ENCODE results near the gene BGN.

The BGN gene

GRCh38 chrX:153537080-153537479 is 42.3 kb downstream of the BGN start:
- no peak for DNase-seq (ENCODE audit: low read depth)
- H3K4me3 ChIP-seq (ENCODE audit: low read depth, low read length) = no peak overlapping the region
- TF ChIP-seq CTCF (IDR thresholded peaks at IDR 0.05; ENCODE audit: control insufficient read depth, extremely low read depth, insufficient read depth) = no peak

- DNase-seq (ENCODE audit: low read depth) = no peak
- no peak for TF ChIP-seq CTCF (IDR thresholded peaks at IDR 0.05; ENCODE audit: control insufficient read depth, extremely low read depth, insufficient read depth)
Measured at GRCh38 chrX:153537526-153538295, 42.9 kb downstream of the BGN start.

GRCh38 chrX:153538424-153538823 is 43.6 kb downstream of the BGN start:
- no peak for TF ChIP-seq CTCF (IDR thresholded peaks at IDR 0.05; ENCODE audit: control insufficient read depth, extremely low read depth, insufficient read depth)
- no peak for DNase-seq (ENCODE audit: low read depth)

More at GRCh38 chrX:153537526-153538295, 42.9 kb downstream of the BGN start:
- no peak overlapping the region for H3K4me3 ChIP-seq (ENCODE audit: low read depth, low read length)

GRCh38 chrX:153539171-153539978 is 44.6 kb downstream of the BGN start:
- no peak for DNase-seq (ENCODE audit: low read depth)
- TF ChIP-seq CTCF (IDR thresholded peaks at IDR 0.05; ENCODE audit: control insufficient read depth, extremely low read depth, insufficient read depth) = peak; percentile 94
- no peak overlapping the region for H3K4me3 ChIP-seq (ENCODE audit: low read depth, low read length)

More at GRCh38 chrX:153538424-153538823, 43.6 kb downstream of the BGN start:
- no peak overlapping the region for H3K4me3 ChIP-seq (ENCODE audit: low read depth, low read length)

- TF ChIP-seq CTCF (IDR thresholded peaks at IDR 0.05; ENCODE audit: control insufficient read depth, extremely low read depth, insufficient read depth) = no peak
- no peak overlapping the region for H3K4me3 ChIP-seq (ENCODE audit: low read depth, low read length)
- DNase-seq (ENCODE audit: low read depth) = no peak
Measured at GRCh38 chrX:153539979-153540358, 45.2 kb downstream of the BGN start.

GRCh38 chrX:153544727-153545126 is 49.9 kb downstream of the BGN start:
- no peak overlapping the region for H3K4me3 ChIP-seq (ENCODE audit: low read depth, low read length)
- no peak for TF ChIP-seq CTCF (IDR thresholded peaks at IDR 0.05; ENCODE audit: control insufficient read depth, extremely low read depth, insufficient read depth)
- no peak for DNase-seq (ENCODE audit: low read depth)

Measured in LNCaP clone FGC (cell line).